Limb (tissue), 2 donors: Measurements from ENCODE around the gene WFDC1.
"Not testable (repeated sequence)": the region's sequence is repeated elsewhere in the genome, so short reads cannot be mapped to it uniquely, and the experiment has no call there.

Experiments
- DNase-seq, 2 donors: peaks; one replicate each; pipeline ENCODE4 v3.0.0-alpha.2; 2016; ENCODE audit errors: extremely low spot score in 2 of 2

WFDC1 gene

DNA sequence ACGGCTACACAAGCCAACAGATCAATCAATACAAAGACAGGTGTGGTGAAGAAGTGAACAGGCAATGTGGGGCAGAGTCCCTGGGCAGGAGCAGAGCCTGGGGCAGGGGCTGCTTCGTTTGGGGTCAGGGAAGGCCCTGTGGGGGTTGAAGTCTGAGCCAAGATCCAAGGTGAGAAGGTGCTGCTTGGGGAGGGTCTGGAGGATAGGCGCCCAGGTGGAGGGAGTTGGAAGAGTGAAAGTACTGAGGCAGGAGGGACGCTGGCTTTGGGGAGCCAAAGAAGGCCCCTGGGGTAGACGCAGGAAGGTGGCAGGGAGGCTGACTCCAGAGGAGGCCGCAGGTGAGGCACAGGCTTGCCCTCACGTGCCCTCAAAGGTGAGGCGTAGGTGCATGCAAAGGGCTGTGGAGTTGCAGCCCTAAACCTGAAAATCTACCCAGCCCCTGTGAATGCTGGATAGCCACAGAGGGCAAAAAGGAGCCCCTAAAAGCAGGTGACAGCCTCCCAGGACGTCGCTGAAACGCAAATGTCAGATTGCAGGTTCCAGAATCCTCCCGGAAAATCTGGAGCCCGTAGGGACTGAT lies 33.3 kb downstream of the WFDC1 start:
- DNase-seq = no peak

DNA sequence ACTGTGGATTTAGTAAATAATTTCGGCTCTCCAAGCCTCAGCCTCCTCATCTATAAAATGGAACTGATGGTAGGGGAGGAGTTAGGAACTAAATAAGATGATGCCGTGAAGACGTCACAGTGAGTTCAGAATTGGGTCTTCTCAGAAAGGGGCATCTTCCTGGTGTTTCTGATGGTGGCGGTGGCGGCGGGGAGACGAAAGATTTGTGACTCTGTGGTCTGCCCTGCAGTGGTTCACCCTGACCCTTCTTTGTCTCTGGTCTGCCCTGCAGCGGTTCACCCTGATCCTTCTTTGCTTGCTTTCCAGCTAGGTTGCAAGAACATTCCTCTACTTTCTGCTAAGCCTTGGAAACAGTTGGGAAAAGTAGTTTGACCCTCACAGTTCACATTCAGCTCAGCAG lies 34.3 kb downstream of the WFDC1 start:
- no peak for DNase-seq

- no peak for DNase-seq
Measured at GRCh38 chr16:84329843-84330684, 35.4 kb downstream of the WFDC1 start.

DNA sequence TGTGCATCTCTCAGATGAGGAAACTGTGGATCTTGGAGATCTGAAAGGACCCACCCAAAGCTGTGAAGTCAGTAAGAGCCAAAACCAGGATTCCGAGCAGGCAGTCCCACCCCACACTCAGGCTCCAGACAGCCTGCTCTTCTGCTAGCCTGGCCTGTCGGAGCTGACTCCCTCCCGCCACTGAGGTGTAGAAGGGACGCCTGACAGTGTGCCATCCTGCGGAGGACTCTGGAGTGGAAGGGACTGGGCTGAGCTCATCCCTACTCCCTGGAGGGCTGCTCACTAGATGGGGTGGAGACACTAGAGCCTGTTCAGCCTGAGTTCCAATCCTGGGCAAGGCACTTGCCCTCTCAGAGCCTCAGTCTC lies 36.0 kb downstream of the WFDC1 start:
- no peak for DNase-seq

- no peak for DNase-seq
Measured at GRCh38 chr16:84331998-84332780, 37.5 kb downstream of the WFDC1 start.

DNA sequence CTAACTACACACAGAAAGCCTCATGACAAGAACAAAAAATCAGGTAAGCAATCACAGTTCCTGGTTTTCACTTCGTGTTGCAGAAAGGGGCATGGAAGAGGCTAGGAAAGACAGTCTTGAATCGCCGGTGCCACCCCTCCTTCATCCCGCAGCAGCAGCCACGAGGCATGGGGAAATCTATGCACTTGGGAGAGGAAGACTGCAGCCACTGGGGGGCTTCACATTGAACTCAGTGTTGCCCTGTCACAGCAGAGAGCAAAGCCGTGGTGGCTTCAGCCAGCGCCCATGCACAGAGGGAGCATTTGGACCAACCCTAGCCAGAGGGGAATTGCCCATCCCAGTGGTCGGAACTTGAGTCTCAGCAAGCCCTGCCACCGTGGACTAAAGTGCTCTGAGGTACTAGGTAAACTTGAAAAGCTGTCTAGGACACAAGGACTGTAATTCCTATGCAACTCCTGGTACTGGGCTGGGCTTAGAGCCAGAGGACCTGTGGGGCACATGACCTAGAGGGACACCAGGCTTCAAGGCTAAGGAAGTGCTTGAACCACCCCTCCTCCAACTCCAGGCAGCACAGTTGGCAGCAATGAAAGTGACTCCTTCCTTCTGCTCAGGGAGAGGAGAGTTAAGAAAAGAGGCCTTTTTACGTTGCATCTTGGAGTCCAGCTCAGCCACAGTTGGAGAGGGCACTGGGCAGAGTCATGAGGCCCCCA lies 38.5 kb downstream of the WFDC1 start:
- no peak for DNase-seq

- no peak for DNase-seq
Measured at GRCh38 chr16:84334058-84334457, 39.4 kb downstream of the WFDC1 start.

- DNase-seq = no peak
Measured at GRCh38 chr16:84334482-84334881, 39.8 kb downstream of the WFDC1 start.

DNA sequence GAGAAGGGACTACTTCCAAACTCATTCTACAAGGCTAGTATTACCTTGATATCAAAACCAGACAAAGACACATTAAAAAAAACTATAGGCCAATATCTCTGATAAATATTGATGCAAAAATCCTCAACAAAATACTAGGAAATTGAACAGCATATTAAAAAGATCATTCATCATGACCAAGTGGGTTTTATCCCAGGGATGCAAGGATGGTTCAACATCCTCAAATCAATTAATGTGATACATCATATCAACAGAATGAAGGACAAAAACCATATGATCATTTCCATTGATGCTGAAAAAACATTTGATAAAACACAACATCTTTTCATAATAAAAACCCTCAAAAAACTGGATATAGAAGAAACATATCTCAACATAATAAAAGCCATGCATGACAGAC lies 42.6 kb downstream of the WFDC1 start:
- DNase-seq = not testable (repeated sequence)

GRCh38 chr16:84339311-84339710 lies 44.6 kb downstream of the WFDC1 start:
- DNase-seq = peak; percentile 42 to 47

DNA sequence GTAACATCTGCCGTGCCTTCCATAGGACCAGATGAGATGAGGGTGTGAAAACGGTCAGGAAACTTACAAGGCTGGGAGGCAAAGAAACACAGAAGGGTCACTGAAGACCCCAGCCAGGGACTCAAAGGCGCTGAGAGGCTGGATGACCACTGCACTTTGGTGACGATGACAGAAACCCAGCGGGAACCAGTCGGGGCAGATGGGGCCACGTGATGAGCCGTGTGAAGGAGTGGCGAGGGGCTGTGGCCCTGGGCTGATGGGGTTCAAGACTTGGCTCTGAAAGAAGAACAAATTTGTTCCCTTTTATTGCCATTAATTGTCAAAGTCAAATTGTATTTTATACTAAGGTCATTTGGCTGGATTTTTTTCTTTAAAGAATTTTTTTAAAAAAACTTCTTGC lies 45.1 kb downstream of the WFDC1 start:
- DNase-seq = no peak

DNA sequence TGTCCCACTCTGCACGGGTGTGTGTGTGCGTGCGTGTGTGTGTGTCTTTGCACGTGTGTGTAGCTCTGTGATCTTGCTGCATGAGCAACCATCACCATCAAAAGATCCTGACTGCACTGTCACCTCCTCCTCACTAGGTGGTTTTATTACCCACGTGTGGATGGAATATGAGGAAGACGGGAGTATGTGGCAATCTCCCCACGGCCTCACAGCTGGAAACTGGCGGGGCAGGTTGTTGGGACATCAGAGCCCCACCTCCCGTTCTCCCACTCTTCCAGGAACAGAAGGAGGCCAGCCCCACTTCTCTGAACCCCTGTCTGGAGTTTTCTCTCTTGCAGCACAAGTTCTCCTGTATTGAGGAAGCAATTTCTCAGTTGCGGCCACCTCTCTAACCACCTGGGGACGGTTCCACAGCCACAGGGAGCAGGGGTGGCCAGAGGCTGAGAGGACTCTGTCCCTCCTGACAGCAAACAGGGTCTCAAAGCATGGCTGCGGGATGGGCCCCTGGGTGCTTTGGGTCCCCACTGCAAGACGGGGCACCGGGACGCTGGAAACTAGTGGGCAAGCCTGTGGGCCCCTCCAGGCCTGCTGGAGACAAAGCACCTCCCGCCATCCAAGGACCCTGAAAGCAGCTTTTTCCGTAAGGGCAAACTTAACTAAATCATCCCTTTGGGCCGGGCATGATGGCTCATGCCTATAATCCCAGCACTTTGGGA lies 45.8 kb downstream of the WFDC1 start:
- DNase-seq = no peak

GRCh38 chr16:84341528-84342295 lies 47.0 kb downstream of the WFDC1 start:
- no peak for DNase-seq

GRCh38 chr16:84343800-84344199 lies 49.1 kb downstream of the WFDC1 start:
- DNase-seq = not testable (repeated sequence)

GRCh38 chr16:84344781-84345180 lies 50.1 kb downstream of the WFDC1 start:
- no peak for DNase-seq

GRCh38 chr16:84347161-84347560 lies 52.5 kb downstream of the WFDC1 start:
- no peak for DNase-seq

DNA sequence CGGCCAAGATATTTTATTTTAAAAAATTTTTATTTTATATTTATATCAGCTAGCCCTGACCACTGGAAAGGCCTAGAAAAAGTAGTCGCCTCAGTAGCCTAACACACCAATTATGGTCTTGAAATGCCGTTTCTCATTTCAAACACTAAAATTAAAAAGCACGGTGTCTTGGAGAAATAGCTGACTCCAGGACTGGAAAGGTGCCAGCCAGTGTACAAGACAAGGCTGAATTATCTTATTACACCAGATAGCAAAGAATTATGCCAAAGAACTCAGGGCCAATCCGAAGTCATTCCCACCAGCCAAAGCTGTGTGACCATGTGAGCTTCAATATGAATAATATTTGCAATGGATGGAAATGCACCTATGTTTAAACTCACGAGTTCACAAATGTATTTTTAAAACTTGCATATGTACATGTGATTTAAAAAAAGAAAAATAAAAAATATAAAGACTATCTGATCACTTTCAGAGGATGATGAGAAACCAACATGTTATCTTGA lies 53.8 kb downstream of the WFDC1 start:
- no peak for DNase-seq

GRCh38 chr16:84349862-84350684 lies 55.4 kb downstream of the WFDC1 start:
- DNase-seq = no peak

DNA sequence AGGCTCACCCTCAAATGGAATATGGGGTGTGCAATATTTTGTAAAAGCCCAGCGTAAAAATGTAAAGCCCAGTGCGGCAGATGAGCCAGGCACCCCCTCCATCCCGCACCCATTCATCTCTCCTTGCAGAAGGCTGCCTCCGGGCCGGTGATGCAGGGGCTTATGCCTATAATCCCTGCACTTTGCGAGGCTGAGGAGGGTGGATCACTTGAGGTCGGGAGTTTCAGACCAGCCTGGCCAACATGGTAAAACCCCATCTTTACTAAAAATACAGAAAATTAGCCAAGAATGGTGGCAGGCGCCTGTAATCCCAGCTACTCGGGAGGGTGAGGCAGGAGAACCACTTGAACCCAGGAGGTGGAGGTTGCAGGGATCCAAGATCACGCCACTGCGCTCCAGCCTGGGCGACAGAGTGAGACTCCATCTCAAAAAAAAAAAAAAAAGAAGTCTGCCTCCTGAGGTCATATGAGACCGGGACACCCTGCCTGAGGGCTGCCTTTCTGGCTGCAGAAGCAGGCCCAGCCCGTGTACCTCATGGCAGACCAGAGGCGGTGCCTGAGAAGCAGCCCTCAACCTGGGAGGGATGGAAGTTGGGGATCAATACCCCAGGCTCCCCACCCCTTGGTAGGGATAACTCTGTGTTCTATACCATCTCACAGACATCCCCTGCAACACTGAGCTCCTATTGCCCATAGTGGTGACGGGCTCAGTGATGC lies 56.2 kb downstream of the WFDC1 start:
- no peak for DNase-seq
